Spinal cord (tissue), 10 donors: ENCODE results near the gene FSTL3. TPM values are rescaled to one million over a fixed set of nuclear protein-coding genes. Genes with fewer than 3 reads are reported as not detected.

ENCODE experiments used
- DNase-seq, 6 donors: peaks; one replicate each; pipeline versions ENCODE4 v3.0.0 to v3.0.0-alpha.2; 2013 to 2015; ENCODE audit warnings: low spot score in 6 of 6, low read depth in 4 of 6
- H3K27ac ChIP-seq: one replicate; pipeline ENCODE4 v1.5.1; 2013; ENCODE audit warnings: low read depth, low read length, control low read depth
- H3K27me3 ChIP-seq: one replicate; pipeline ENCODE4 v1.6.1; 2013; ENCODE audit warnings: low read length; ENCODE audit not compliant: control insufficient read depth, insufficient read depth
- H3K36me3 ChIP-seq: one replicate; pipeline ENCODE4 v1.6.1; 2013; ENCODE audit warnings: low read length; ENCODE audit not compliant: control insufficient read depth, insufficient read depth
- H3K4me1 ChIP-seq: one replicate; pipeline ENCODE4 v1.6.1; 2013; ENCODE audit warnings: low read length; ENCODE audit not compliant: control insufficient read depth, insufficient read depth
- H3K4me3 ChIP-seq: one replicate; pipeline ENCODE4 v1.5.1; 2013; ENCODE audit warnings: low read depth, low read length, control low read depth
- H3K9me3 ChIP-seq: one replicate; pipeline ENCODE4 v1.6.1; 2013; ENCODE audit warnings: low read length; ENCODE audit not compliant: control insufficient read depth, insufficient read depth
- WGBS: methylation state at CpG from one replicate; pipeline ENCODE4 v1.1.5; 2013; ENCODE audit warnings: missing lambda C conversion rate; ENCODE audit not compliant: insufficient coverage; 5-methylcytosine and 5-hydroxymethylcytosine counted together
- polyA plus RNA-seq, 2 donors: library from polyadenylated mRNA; unstranded; fragments of 120-200 nt; gene quantifications; one replicate each; pipeline ENCODE4 v1.2.1, GENCODE V29; 2013; ENCODE audit not compliant: insufficient read length in 2 of 2
- total RNA-seq, 2 donors: library from RNA; depleted of rRNA in 1 of 2; stranded (reverse); fragments of 120-200 nt in 1 of 2; fragments of >200 nt in 1 of 2; gene quantifications; one replicate each; pipeline versions ENCODE4 v1.2.3 to v1.2.4, GENCODE V29; 2013 to 2014
- donor health status: healthy.

Gene FSTL3
- total and polyA plus RNA-seq, 4 donors = 11.3 to 32.1 (median 15.0) TPM

GRCh38 chr19:644789-645188 lies 31.4 kb upstream of the FSTL3 start:
- peaks cover 87% of the 10 kb centered on the region for H3K36me3 ChIP-seq
- H3K4me3 ChIP-seq = no peak overlapping the region
- no peak overlapping the region for H3K27ac ChIP-seq
- no peaks in the 10 kb centered on the region for H3K9me3 ChIP-seq
- no peaks in the 10 kb centered on the region for H3K27me3 ChIP-seq
- no peak for DNase-seq
- 83% methylated on average over 14 of the region's 14 CpGs for WGBS
- peaks cover 5% of the 10 kb centered on the region for H3K4me1 ChIP-seq

- no peaks in the 10 kb centered on the region for H3K4me1 ChIP-seq
- H3K9me3 ChIP-seq = no peaks in the 10 kb centered on the region
- no peak overlapping the region for H3K27ac ChIP-seq
- WGBS = 95% methylated on average over 62 of the region's 62 CpGs
- H3K36me3 ChIP-seq = peaks cover 95% of the 10 kb centered on the region
- no peak overlapping the region for H3K4me3 ChIP-seq
- DNase-seq = no peak
- H3K27me3 ChIP-seq = no peaks in the 10 kb centered on the region
These were observed 30.0 kb upstream of the FSTL3 start for GRCh38 chr19:645912-646778.

GRCh38 chr19:646779-647565 lies 29.2 kb upstream of the FSTL3 start:
- no peak for DNase-seq
- Histone ChIP-seq H3K36me3 (peaks cover 97% of the 10 kb centered on the region), H3K27ac (no peak overlapping the region), H3K9me3 (no peaks in the 10 kb centered on the region), H3K4me1 (no peaks in the 10 kb centered on the region), H3K27me3 (no peaks in the 10 kb centered on the region), H3K4me3 (no peak overlapping the region)
- 91% methylated on average over 44 of the region's 48 CpGs for WGBS

GRCh38 chr19:647566-648284 lies 28.5 kb upstream of the FSTL3 start:
- H3K4me3 ChIP-seq = no peak overlapping the region
- H3K4me1 ChIP-seq = no peaks in the 10 kb centered on the region
- no peak overlapping the region for H3K27ac ChIP-seq
- no peaks in the 10 kb centered on the region for H3K9me3 ChIP-seq
- 95% methylated on average over 38 of the region's 52 CpGs for WGBS
- peaks cover 100% of the 10 kb centered on the region for H3K36me3 ChIP-seq
- no peaks in the 10 kb centered on the region for H3K27me3 ChIP-seq
- DNase-seq = no peak

GRCh38 chr19:648305-648704 lies 27.9 kb upstream of the FSTL3 start:
- H3K9me3 ChIP-seq = no peaks in the 10 kb centered on the region
- H3K4me3 ChIP-seq = no peak overlapping the region
- H3K27me3 ChIP-seq = no peaks in the 10 kb centered on the region
- DNase-seq = no peak
- WGBS = 92% methylated on average over 25 of the region's 29 CpGs
- no peaks in the 10 kb centered on the region for H3K4me1 ChIP-seq
- peaks cover 100% of the 10 kb centered on the region for H3K36me3 ChIP-seq
- no peak overlapping the region for H3K27ac ChIP-seq

GRCh38 chr19:648904-649801 lies 27.0 kb upstream of the FSTL3 start:
- no peaks in the 10 kb centered on the region for H3K9me3 ChIP-seq
- no peaks in the 10 kb centered on the region for H3K27me3 ChIP-seq
- 94% methylated on average over 40 of the region's 53 CpGs for WGBS
- DNase-seq = no peak
- H3K4me1 ChIP-seq = no peaks in the 10 kb centered on the region
- H3K36me3 ChIP-seq = peaks cover 100% of the 10 kb centered on the region
- no peak overlapping the region for H3K27ac ChIP-seq
- no peak overlapping the region for H3K4me3 ChIP-seq

- no peak overlapping the region for H3K4me3 ChIP-seq
- no peaks in the 10 kb centered on the region for H3K9me3 ChIP-seq
- DNase-seq = no peak
- 82% methylated on average over 2 of the region's 11 CpGs for WGBS
- no peak overlapping the region for H3K27ac ChIP-seq
- H3K27me3 ChIP-seq = no peaks in the 10 kb centered on the region
- H3K4me1 ChIP-seq = no peaks in the 10 kb centered on the region
- peaks cover 96% of the 10 kb centered on the region for H3K36me3 ChIP-seq
These were observed 26.1 kb upstream of the FSTL3 start for GRCh38 chr19:650121-650520.

GRCh38 chr19:651114-651818 lies 24.9 kb upstream of the FSTL3 start:
- Histone ChIP-seq H3K36me3 (peaks cover 95% of the 10 kb centered on the region), H3K9me3 (no peaks in the 10 kb centered on the region)

More at GRCh38 chr19:651114-651818, 24.9 kb upstream of the FSTL3 start:
- no peaks in the 10 kb centered on the region for H3K4me1 ChIP-seq
- H3K27ac ChIP-seq = no peak overlapping the region
- no peak overlapping the region for H3K4me3 ChIP-seq
- DNase-seq = no peak
- H3K27me3 ChIP-seq = no peaks in the 10 kb centered on the region
- 95% methylated on average over 57 of the region's 58 CpGs for WGBS
